BLaER1 (cell line): Measurements from ENCODE around the gene LHX2.

Experiments used
- H3K27ac ChIP-seq: shearing (Covaris generic); formaldehyde crosslinking; 2 replicates; pipeline ENCODE4 v1.8.1; 2022
- H3K27me3 ChIP-seq: shearing (Covaris generic); formaldehyde crosslinking; 2 replicates; pipeline ENCODE4 v1.8.1; 2022
- H3K36me3 ChIP-seq: shearing (Covaris generic); formaldehyde crosslinking; 2 replicates; pipeline ENCODE4 v1.8.1; 2022
- H3K4me1 ChIP-seq: shearing (Covaris generic); formaldehyde crosslinking; 2 replicates; pipeline ENCODE4 v1.8.1; 2022
- H3K4me2 ChIP-seq: shearing (Covaris generic); formaldehyde crosslinking; 2 replicates; pipeline ENCODE4 v1.8.1; 2022
- H3K4me3 ChIP-seq: shearing (Covaris generic); formaldehyde crosslinking; 2 replicates; pipeline ENCODE4 v1.8.1; 2022
- H3K9ac ChIP-seq: shearing (Covaris generic); formaldehyde crosslinking; 2 replicates; pipeline ENCODE4 v1.8.1; 2022
- H3K9me3 ChIP-seq: shearing (Covaris generic); formaldehyde crosslinking; 2 replicates; pipeline ENCODE4 v1.8.1; 2022
- H4K20me1 ChIP-seq: shearing (Covaris generic); formaldehyde crosslinking; 2 replicates; pipeline ENCODE4 v1.8.1; 2022
- Cebpa-rat ChIP-seq: shearing (Covaris generic); IDR thresholded peaks from 2 replicates; pipeline ENCODE4 v1.8.1; 2022

The LHX2 gene

GRCh38 chr9:124077915-124078572 lies 66.5 kb downstream of the LHX2 start:
- Histone ChIP-seq H3K36me3 (no peaks in the 10 kb centered on the region), H3K27me3 (no peaks in the 10 kb centered on the region), H3K9ac (no peak overlapping the region), H3K27ac (no peak overlapping the region), H3K4me3 (no peak overlapping the region), H4K20me1 (no peaks in the 10 kb centered on the region), H3K4me2 (no peak overlapping the region), H3K4me1 (no peaks in the 10 kb centered on the region), H3K9me3 (no peaks in the 10 kb centered on the region)
- no peak for TF ChIP-seq Cebpa-rat

GRCh38 chr9:124078641-124079040 lies 67.1 kb downstream of the LHX2 start:
- Histone ChIP-seq H3K4me3 (no peak overlapping the region), H4K20me1 (no peaks in the 10 kb centered on the region), H3K4me1 (no peaks in the 10 kb centered on the region), H3K4me2 (no peak overlapping the region), H3K27ac (no peak overlapping the region), H3K36me3 (no peaks in the 10 kb centered on the region), H3K27me3 (no peaks in the 10 kb centered on the region), H3K9me3 (no peaks in the 10 kb centered on the region), H3K9ac (no peak overlapping the region)
- TF ChIP-seq Cebpa-rat, result no peak

GRCh38 chr9:124079176-124079925 lies 67.8 kb downstream of the LHX2 start:
- H3K4me2 ChIP-seq, result no peak overlapping the region
- no peaks in the 10 kb centered on the region for H3K36me3 ChIP-seq
- H3K4me3 ChIP-seq, result no peak overlapping the region
- H3K9me3 ChIP-seq, result no peaks in the 10 kb centered on the region
- no peaks in the 10 kb centered on the region for H3K4me1 ChIP-seq
- H4K20me1 ChIP-seq, result no peaks in the 10 kb centered on the region
- H3K27me3 ChIP-seq, result no peaks in the 10 kb centered on the region
- no peak overlapping the region for H3K27ac ChIP-seq
- no peak overlapping the region for H3K9ac ChIP-seq
- no peak for TF ChIP-seq Cebpa-rat

- Histone ChIP-seq H4K20me1 (no peaks in the 10 kb centered on the region), H3K4me2 (no peak overlapping the region), H3K27me3 (no peaks in the 10 kb centered on the region), H3K4me1 (no peaks in the 10 kb centered on the region), H3K9ac (no peak overlapping the region), H3K27ac (no peak overlapping the region), H3K9me3 (peaks cover 13% of the 10 kb centered on the region; the same call in 1 of the 2 replicates), H3K36me3 (no peaks in the 10 kb centered on the region), H3K4me3 (no peak overlapping the region)
- no peak for TF ChIP-seq Cebpa-rat
Measured at GRCh38 chr9:124082622-124083021, 71.1 kb downstream of the LHX2 start.
